ENCODE results near the gene ESR2.

DNA sequence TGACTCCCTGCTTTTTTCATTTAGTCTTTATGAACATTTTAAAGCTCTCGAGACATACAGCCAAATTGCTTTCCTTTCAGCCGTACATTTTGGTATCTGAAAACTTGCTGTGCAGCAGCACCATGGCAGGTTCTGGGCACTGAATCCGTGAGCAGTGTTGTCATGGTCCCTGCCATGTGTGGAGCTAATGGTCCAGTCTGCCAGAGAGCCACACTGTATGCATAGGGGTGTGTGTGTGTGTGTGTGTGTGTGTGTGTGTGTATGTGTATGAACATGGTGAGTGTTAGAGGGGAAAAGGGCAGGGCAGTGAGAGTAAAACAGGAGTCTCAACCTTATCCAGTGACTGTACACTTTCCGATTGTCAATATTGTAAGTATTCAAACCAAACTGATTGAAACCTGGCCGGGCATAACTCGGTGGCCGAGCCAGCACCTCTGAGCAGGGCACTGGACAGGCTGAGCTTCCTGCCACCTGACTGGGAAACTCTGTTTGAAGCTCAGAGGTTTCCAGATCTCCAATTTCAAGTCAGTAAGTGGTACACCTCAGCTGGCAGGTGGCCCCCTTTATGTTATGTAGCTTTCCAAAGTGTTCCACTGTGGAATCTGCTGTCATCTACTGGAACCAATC lies 110.0 kb downstream of the ESR2 start:
- TF ChIP-seq POLR2A (IDR thresholded peaks at IDR 0.05), result no peak
- TF ChIP-seq, protein P1, sequence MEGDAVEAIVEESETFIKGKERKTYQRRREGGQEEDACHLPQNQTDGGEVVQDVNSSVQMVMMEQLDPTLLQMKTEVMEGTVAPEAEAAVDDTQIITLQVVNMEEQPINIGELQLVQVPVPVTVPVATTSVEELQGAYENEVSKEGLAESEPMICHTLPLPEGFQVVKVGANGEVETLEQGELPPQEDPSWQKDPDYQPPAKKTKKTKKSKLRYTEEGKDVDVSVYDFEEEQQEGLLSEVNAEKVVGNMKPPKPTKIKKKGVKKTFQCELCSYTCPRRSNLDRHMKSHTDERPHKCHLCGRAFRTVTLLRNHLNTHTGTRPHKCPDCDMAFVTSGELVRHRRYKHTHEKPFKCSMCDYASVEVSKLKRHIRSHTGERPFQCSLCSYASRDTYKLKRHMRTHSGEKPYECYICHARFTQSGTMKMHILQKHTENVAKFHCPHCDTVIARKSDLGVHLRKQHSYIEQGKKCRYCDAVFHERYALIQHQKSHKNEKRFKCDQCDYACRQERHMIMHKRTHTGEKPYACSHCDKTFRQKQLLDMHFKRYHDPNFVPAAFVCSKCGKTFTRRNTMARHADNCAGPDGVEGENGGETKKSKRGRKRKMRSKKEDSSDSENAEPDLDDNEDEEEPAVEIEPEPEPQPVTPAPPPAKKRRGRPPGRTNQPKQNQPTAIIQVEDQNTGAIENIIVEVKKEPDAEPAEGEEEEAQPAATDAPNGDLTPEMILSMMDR (IDR thresholded peaks at IDR 0.05), result no peak
